ENCODE measurements around the gene NUB1.

DNA sequence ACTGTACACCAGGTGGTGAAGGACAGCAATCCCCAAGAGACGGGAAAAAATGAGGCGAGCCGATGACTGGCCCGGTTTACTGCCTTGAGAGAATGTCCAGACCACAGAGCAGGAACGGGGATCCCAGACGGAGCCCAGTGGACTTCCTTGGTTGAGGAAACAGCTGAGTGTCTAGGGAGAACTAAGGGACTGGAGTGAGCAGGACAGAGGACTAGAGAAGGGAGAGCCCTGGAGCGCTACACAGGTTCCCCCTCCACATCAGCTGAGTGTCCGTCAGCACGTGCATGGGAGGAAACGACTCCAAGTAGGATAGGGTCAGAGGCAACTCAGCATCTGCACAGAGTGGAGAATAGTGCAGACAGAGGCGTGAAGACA, 75.3 kb downstream of the NUB1 start:
- TF ChIP-seq YY1 (IDR thresholded peaks at IDR 0.05; ENCODE audit: insufficient read depth, insufficient read length) (no peak), ZNF274 (IDR thresholded peaks at IDR 0.05; ENCODE audit: low read depth, low read length) (no peak)

Measured in NT2/D1 (cell line).